Measurements from ENCODE around the gene TJP1.
A peak's percentile ranks its signal among the peaks of the same experiment; 100 is the strongest.
"Not testable (repeated sequence)": the region's sequence is repeated elsewhere in the genome, so short reads cannot be mapped to it uniquely, and the experiment has no call there.

The TJP1 gene

GRCh38 chr15:29670266-29670665, 152.0 kb downstream of the TJP1 start:
- DNase-seq = no peak

GRCh38 chr15:29669823-29670222, 152.4 kb downstream of the TJP1 start:
- no peak for DNase-seq

- DNase-seq = peak in 42 of 56 donors; percentile 9 to 75 (median 47)
Observed at GRCh38 chr15:29668120-29668602, 154.1 kb downstream of the TJP1 start.

GRCh38 chr15:29666241-29666640, 156.0 kb downstream of the TJP1 start:
- DNase-seq = no peak

- DNase-seq = no peak
Observed at GRCh38 chr15:29665444-29666003, 156.7 kb downstream of the TJP1 start.

GRCh38 chr15:29664406-29664805, 157.9 kb downstream of the TJP1 start:
- DNase-seq = no peak

GRCh38 chr15:29657476-29657817, 164.8 kb downstream of the TJP1 start:
- DNase-seq = not testable (repeated sequence)

- no peak for DNase-seq
Observed at GRCh38 chr15:29656636-29657475, 165.4 kb downstream of the TJP1 start.

- no peak for DNase-seq
Observed at GRCh38 chr15:29652595-29652994, 169.7 kb downstream of the TJP1 start.

- DNase-seq = no peak
Observed at GRCh38 chr15:29651476-29652233, 170.6 kb downstream of the TJP1 start.
